ENCODE results near the gene FMN1. TPM values are rescaled to one million over a fixed set of nuclear protein-coding genes. Genes with fewer than 3 reads are reported as not detected.

FMN1 gene
- total and polyA plus RNA-seq, 2 of the 13 experiments (the other 11 are each of a cell fraction or from before 2014, with no cell fraction given), result 0.20 to 0.60 TPM

- DNase-seq (ENCODE audit: low spot score) (no peak), ATAC-seq (no peak), FAIRE-seq (no peak)
- no peaks in the 10 kb centered on the region for H3K36me3 ChIP-seq (replicated peaks in 1 of 2; ENCODE audit: control insufficient read depth in 1 of 2, insufficient read depth in 2 of 2, low read length in 2 of 2)
- H3K4me3 ChIP-seq (replicated peaks in 1 of 3; ENCODE audit: insufficient read depth in 1 of 3, low read depth in 2 of 3, low read length in 3 of 3), result no peak overlapping the region
- ChIA-PET CTCF (ENCODE audit: low intra/inter-chr PET ratio, low total read pairs) (no interaction called here), POLR2A (no interaction called here)
- no peaks in the 10 kb centered on the region for H3K79me2 ChIP-seq (ENCODE audit: insufficient read depth, low read length)
- no peak overlapping the region for H2AFZ ChIP-seq (ENCODE audit: low read length)
- H3K27ac ChIP-seq (ENCODE audit: extremely low read length, insufficient read depth, low read length), result no peak overlapping the region
- no peaks in the 10 kb centered on the region for H3K27me3 ChIP-seq (ENCODE audit: control insufficient read depth in 1 of 2, insufficient read depth in 2 of 2, low read length in 2 of 2)
- in situ Hi-C loops (cut with HindIII; ENCODE audit: extremely low pct_ligation_motif_present, low pct_unique_long_range_greater_than_20kb), result no loop called here
- no peaks in the 10 kb centered on the region for H3K9me3 ChIP-seq (ENCODE audit: low read length)
- BruUV-seq (replicated peaks), result no TSS peak
- H4K20me1 ChIP-seq (ENCODE audit: insufficient read depth, low read length), result no peaks in the 10 kb centered on the region
- no peak overlapping the region for H3K4me2 ChIP-seq (ENCODE audit: low read depth, low read length)
- no peaks in the 10 kb centered on the region for H3K4me1 ChIP-seq (ENCODE audit: insufficient read depth, low read length)
- no peak overlapping the region for H3K9ac ChIP-seq (ENCODE audit: insufficient read depth, low read depth, low read length)
- intact Hi-C loops (cut with micrococcal nuclease; ENCODE audit: unreplicated experiment), result no loop called here
- TF ChIP-seq KDM4B (CRISPR knock-in tag; IDR thresholded peaks at IDR 0.05) (no peak), SP140L (CRISPR knock-in tag; IDR thresholded peaks at IDR 0.05; ENCODE audit: borderline replicate concordance) (no peak), ARID3A (IDR thresholded peaks at IDR 0.05; ENCODE audit: low read depth, low read length) (no peak), ZBTB20 (CRISPR knock-in tag; IDR thresholded peaks at IDR 0.05; ENCODE audit: borderline replicate concordance, low read depth) (no peak), HMG20A (CRISPR knock-in tag; IDR thresholded peaks at IDR 0.05; ENCODE audit: borderline replicate concordance) (no peak), ZNF781 (CRISPR knock-in tag; IDR thresholded peaks at IDR 0.05; ENCODE audit: borderline replicate concordance, not compliant biosample characterization) (no peak), ZBTB10 (CRISPR knock-in tag; IDR thresholded peaks at IDR 0.05; ENCODE audit: borderline replicate concordance) (no peak), NFIB (CRISPR knock-in tag; IDR thresholded peaks at IDR 0.05; ENCODE audit: borderline replicate concordance) (no peak), IKZF4 (CRISPR knock-in tag; IDR thresholded peaks at IDR 0.05; ENCODE audit: borderline replicate concordance, low read depth, not compliant biosample characterization) (no peak), ZNF646 (CRISPR knock-in tag; IDR thresholded peaks at IDR 0.05) (no peak), ZNF562 (CRISPR knock-in tag; IDR thresholded peaks at IDR 0.05; ENCODE audit: borderline replicate concordance) (no peak)
These were observed 159.9 kb downstream of the FMN1 start for GRCh38 chr15:33034588-33034987.

Measured in HepG2 (cell line).